ENCODE measurements around the gene COBL. TPM values are rescaled to one million over a fixed set of nuclear protein-coding genes. Genes with fewer than 3 reads are reported as not detected.

COBL gene
- total and polyA plus RNA-seq, 2 donors (not counting 3 experiments of a cell fraction or from before 2014, with no cell fraction given), result 0.11 TPM; not detected in 1

DNA sequence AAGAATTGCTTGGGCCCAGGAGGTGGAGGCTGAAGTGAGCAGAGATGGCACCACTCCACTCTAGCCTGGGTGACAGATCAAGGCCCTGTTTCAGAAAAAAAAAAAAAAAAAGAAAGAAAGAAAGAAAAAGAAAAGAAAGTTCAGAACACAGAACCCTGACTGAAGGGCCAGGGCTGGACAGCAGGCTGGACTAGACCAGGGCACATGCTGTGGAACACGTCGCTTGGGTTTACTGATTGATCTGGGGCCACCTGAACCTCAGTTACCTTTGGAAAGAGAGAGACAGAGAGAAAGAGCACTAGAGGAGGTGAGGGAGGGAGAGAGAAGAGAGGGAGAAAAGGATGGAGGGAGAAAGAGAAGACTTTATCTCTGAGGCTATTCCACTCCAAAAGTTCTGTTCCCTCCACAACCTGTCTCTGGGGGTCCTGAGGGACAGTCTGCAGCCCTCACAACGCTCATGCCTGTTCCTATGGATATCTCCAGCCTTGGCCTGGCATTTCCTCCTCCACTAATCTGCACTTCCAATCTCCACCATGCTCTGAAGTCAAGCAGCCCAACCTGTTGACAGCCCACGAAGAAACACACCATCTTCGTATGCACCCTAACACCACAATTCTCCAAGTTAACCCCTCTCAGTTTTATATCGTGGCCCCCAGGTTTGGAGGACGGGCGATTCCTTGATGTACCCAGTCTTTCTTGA, 81.8 kb downstream of the COBL start:
- Histone ChIP-seq H3K36me3 (ENCODE audit: control insufficient read depth in 2 of 2, extremely low read depth in 1 of 2, insufficient read depth in 2 of 2, low read length in 2 of 2) (no peaks in the 10 kb centered on the region), H3K4me2 (ENCODE audit: insufficient read depth, low read length) (no peak overlapping the region), H3K27ac (ENCODE audit: insufficient read depth, low read depth, low read length) (no peak overlapping the region), H4K20me1 (replicated peaks; ENCODE audit: control insufficient read depth, extremely low read depth, insufficient read depth, low read length) (no peaks in the 10 kb centered on the region), H3K9ac (replicated peaks; ENCODE audit: extremely low read depth, insufficient read depth, low read length) (no peak overlapping the region), H3K9me1 (replicated peaks; ENCODE audit: control insufficient read depth, extremely low read depth, insufficient read depth, low read length) (no peaks in the 10 kb centered on the region), H2AFZ (ENCODE audit: low read depth, low read length) (no peak overlapping the region), H3K9me3 (replicated peaks; ENCODE audit: control insufficient read depth, insufficient read depth, low read length) (no peaks in the 10 kb centered on the region), H3K4me3 (replicated peaks in 1 of 3; ENCODE audit: insufficient read depth in 1 of 3, low read depth in 1 of 3, low read length in 3 of 3) (no peak overlapping the region), H3K79me2 (ENCODE audit: control insufficient read depth, insufficient read depth, low read length) (no peaks in the 10 kb centered on the region), H3K27me3 (ENCODE audit: control insufficient read depth in 2 of 2, insufficient read depth in 2 of 2, low read length in 2 of 2) (no peaks in the 10 kb centered on the region), H3K4me1 (ENCODE audit: control insufficient read depth, extremely low read depth, insufficient read depth, low read length) (no peaks in the 10 kb centered on the region)
- DNase-seq (ENCODE audit: low read depth, low spot score), result no peak
- dilution Hi-C loops (cut with MboI; ENCODE audit: extremely low pct_ligation_motif_present, low sequenced_read_pairs), result no loop called here
- ChIA-PET CTCF (no interaction called here), POLR2A (no interaction called here)
- no TSS peak for BruUV-seq (replicated peaks)
- FAIRE-seq, result no peak
- intact Hi-C loops (cut with micrococcal nuclease), result no loop called here
- TF ChIP-seq POLR2A (IDR thresholded peaks at IDR 0.05; ENCODE audit: low read depth, low read length) (no peak), MYC (IDR thresholded peaks at IDR 0.05; ENCODE audit: low read depth, low read length) (no peak), EZH2 (IDR thresholded peaks at IDR 0.05; ENCODE audit: borderline replicate concordance, low read depth, low read length, severe bottlenecking) (no peak), JUN (IDR thresholded peaks at IDR 0.05; ENCODE audit: borderline replicate concordance, insufficient read depth, insufficient read length, low read depth) (no peak), POLR2AphosphoS5 (IDR thresholded peaks at IDR 0.05; ENCODE audit: insufficient read depth, low read depth, low read length) (no peak), GATA2 (IDR thresholded peaks at IDR 0.05; ENCODE audit: insufficient read depth, insufficient read length, low read depth, low read length) (no peak), FOS (IDR thresholded peaks at IDR 0.05; ENCODE audit: borderline replicate concordance, insufficient read depth, low read length) (no peak)
- TF ChIP-seq, protein P1, sequence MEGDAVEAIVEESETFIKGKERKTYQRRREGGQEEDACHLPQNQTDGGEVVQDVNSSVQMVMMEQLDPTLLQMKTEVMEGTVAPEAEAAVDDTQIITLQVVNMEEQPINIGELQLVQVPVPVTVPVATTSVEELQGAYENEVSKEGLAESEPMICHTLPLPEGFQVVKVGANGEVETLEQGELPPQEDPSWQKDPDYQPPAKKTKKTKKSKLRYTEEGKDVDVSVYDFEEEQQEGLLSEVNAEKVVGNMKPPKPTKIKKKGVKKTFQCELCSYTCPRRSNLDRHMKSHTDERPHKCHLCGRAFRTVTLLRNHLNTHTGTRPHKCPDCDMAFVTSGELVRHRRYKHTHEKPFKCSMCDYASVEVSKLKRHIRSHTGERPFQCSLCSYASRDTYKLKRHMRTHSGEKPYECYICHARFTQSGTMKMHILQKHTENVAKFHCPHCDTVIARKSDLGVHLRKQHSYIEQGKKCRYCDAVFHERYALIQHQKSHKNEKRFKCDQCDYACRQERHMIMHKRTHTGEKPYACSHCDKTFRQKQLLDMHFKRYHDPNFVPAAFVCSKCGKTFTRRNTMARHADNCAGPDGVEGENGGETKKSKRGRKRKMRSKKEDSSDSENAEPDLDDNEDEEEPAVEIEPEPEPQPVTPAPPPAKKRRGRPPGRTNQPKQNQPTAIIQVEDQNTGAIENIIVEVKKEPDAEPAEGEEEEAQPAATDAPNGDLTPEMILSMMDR (IDR thresholded peaks at IDR 0.05; ENCODE audit: extremely low read depth in 1 of 2, insufficient read depth in 1 of 2, low read depth in 1 of 2, low read length in 2 of 2), result no peak
